ENCODE measurements around the gene MAP6D1. TPM values are rescaled to one million over a fixed set of nuclear protein-coding genes. Genes with fewer than 3 reads are reported as not detected.

MAP6D1 gene
- total RNA-seq, 1 experiment from 2014 or later = 0.64 TPM

Other genes starting within 250 kb of the MAP6D1 start
- 15.1 and 35.6 TPM in 2 replicates for gene KLHL24, start 190.0 kb downstream of the MAP6D1 start, total RNA-seq (2014; rRNA removed; shearing (Covaris generic))
- 28.9 and 41.4 TPM in 2 replicates for gene YEATS2, start 127.8 kb downstream of the MAP6D1 start, total RNA-seq (2014; rRNA removed; shearing (Covaris generic))
- 73.0 and 75.4 TPM in 2 replicates for gene PARL, start 59.3 kb upstream of the MAP6D1 start, total RNA-seq (2014; rRNA removed; shearing (Covaris generic))
- 6.7 and 11.6 TPM in 2 replicates for gene ABCC5, start 192.3 kb upstream of the MAP6D1 start, total RNA-seq (2014; rRNA removed; shearing (Covaris generic))
- not detected in 2 replicates for gene HTR3D, start 206.2 kb upstream of the MAP6D1 start, total RNA-seq (2014; rRNA removed; shearing (Covaris generic))
- gene HTR3C, start 227.5 kb upstream of the MAP6D1 start, total RNA-seq (2014; rRNA removed; shearing (Covaris generic)) = 0.30 and 0.47 TPM in 2 replicates